Osteoblast (primary cell): ENCODE data around the gene WHRN. TPM values are rescaled to one million over a fixed set of nuclear protein-coding genes. Genes with fewer than 3 reads are reported as not detected.
A peak's percentile ranks its signal among the peaks of the same experiment; 100 is the strongest.

ENCODE experiments used
- DNase-seq: peaks from one replicate; pipeline ENCODE4 v3.0.0; 2011; ENCODE audit warnings: low spot score, mixed read lengths; ENCODE audit not compliant: insufficient read length; ENCODE audit errors: missing footprints
- H2AFZ ChIP-seq: 2 replicates; pipeline ENCODE4 v1.6.0; 2011; ENCODE audit warnings: mild to moderate bottlenecking, low read length
- H3K27ac ChIP-seq: 2 replicates; pipeline ENCODE4 v1.5.1; 2011; ENCODE audit warnings: mild to moderate bottlenecking, low read depth, low read length, moderate library complexity
- H3K27me3 ChIP-seq: 2 replicates; pipeline ENCODE4 v1.6.0; 2012; ENCODE audit warnings: mild to moderate bottlenecking, control low read depth, inconsistent platforms, low read length, moderate library complexity; ENCODE audit not compliant: insufficient read depth
- H3K36me3 ChIP-seq: 2 replicates; pipeline ENCODE4 v1.5.1; 2011; ENCODE audit warnings: mild to moderate bottlenecking, low read length, control low read depth, moderate library complexity; ENCODE audit not compliant: insufficient read depth
- H3K4me1 ChIP-seq: 2 replicates; pipeline ENCODE4 v1.5.1; 2011; ENCODE audit warnings: mild to moderate bottlenecking, low read length, control low read depth, moderate library complexity; ENCODE audit not compliant: insufficient read depth
- H3K4me2 ChIP-seq: 2 replicates; pipeline ENCODE4 v1.6.0; 2011; ENCODE audit warnings: mild to moderate bottlenecking, low read length; ENCODE audit not compliant: insufficient read depth
- H3K4me3 ChIP-seq: fragments of 200-600 bp; sonication (generic); 3 replicates; pipeline ENCODE4 v1.5.1; 2012; ENCODE audit warnings: mild to moderate bottlenecking, low read length, inconsistent platforms; ENCODE audit not compliant: insufficient read depth
- H3K79me2 ChIP-seq: 2 replicates; pipeline ENCODE4 v1.6.0; 2012; ENCODE audit warnings: mild to moderate bottlenecking, low read length, control low read depth, inconsistent platforms; ENCODE audit not compliant: insufficient read depth
- H3K9me3 ChIP-seq: 2 replicates; pipeline ENCODE4 v1.5.1; 2011; ENCODE audit warnings: low read depth, low read length, control low read depth
- H4K20me1 ChIP-seq: 2 replicates; pipeline ENCODE4 v1.6.0; 2012; ENCODE audit warnings: mild to moderate bottlenecking, low read length, control low read depth; ENCODE audit not compliant: insufficient read depth
- total RNA-seq: library from RNA; depleted of rRNA; stranded (reverse); fragments of >200 nt; gene quantifications from 2 replicates; pipeline ENCODE4 v1.2.3, GENCODE V29; 2012
- TF ChIP-seq, protein P1 (sequence below): IDR thresholded peaks from 2 replicates; pipeline ENCODE4 v1.5.1; 2011; ENCODE audit warnings: mild to moderate bottlenecking, low read depth, low read length, moderate library complexity; ENCODE audit errors: extremely low read depth

Gene WHRN
- total RNA-seq, 1 donor: 2.2 TPM

DNA sequence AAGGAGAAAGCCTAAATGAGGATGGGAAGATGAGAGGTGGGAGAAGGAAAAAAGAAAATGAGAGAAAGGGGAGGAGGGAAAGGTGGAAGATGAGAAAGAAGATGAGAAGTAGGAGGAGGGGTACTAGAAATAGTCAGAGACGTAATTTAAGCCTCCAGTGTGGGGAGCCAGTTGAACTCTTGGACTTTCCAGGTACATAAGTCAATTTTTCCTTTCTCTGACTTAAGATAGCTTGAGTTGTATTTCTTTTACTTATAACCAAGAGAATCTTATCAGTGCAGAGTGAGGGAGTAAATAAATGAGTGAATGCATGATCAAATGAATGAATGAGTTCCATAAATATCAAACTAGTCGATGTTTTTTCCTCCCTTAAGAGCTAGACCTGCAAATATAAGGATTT, 21.5 kb upstream of the WHRN start:
- Histone ChIP-seq H3K27me3 (peaks cover 32% of the 10 kb centered on the region), H2AFZ (no peak overlapping the region), H3K36me3 (no peaks in the 10 kb centered on the region), H3K4me3 (no peak overlapping the region), H4K20me1 (no peaks in the 10 kb centered on the region), H3K79me2 (no peaks in the 10 kb centered on the region), H3K4me1 (peaks cover 8% of the 10 kb centered on the region), H3K4me2 (no peak overlapping the region), H3K9me3 (no peaks in the 10 kb centered on the region), H3K27ac (no peak overlapping the region)
- TF ChIP-seq, protein P1, sequence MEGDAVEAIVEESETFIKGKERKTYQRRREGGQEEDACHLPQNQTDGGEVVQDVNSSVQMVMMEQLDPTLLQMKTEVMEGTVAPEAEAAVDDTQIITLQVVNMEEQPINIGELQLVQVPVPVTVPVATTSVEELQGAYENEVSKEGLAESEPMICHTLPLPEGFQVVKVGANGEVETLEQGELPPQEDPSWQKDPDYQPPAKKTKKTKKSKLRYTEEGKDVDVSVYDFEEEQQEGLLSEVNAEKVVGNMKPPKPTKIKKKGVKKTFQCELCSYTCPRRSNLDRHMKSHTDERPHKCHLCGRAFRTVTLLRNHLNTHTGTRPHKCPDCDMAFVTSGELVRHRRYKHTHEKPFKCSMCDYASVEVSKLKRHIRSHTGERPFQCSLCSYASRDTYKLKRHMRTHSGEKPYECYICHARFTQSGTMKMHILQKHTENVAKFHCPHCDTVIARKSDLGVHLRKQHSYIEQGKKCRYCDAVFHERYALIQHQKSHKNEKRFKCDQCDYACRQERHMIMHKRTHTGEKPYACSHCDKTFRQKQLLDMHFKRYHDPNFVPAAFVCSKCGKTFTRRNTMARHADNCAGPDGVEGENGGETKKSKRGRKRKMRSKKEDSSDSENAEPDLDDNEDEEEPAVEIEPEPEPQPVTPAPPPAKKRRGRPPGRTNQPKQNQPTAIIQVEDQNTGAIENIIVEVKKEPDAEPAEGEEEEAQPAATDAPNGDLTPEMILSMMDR: no peak
- DNase-seq: no peak

DNA sequence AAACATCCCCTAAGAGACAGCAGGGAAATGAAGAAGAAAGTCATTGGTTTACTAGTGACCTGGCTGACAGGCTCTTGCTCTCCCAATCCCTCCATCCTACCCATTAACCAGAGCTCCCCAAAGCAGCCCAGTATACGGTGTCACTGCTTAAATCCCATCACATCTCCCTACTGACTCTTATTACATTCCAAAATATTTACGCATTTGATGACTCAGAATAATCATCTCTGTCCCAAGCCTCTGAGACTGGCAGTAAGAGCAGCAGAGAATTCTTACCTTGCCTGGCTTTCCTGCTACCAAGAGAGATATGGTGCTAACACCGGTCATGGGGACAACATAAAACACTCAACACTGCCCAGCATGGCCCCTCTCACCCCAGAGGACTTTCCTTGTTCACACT, 20.2 kb upstream of the WHRN start:
- peak; percentile 85 for DNase-seq
- H3K4me2 ChIP-seq: peak overlapping the region; percentile 3

DNA sequence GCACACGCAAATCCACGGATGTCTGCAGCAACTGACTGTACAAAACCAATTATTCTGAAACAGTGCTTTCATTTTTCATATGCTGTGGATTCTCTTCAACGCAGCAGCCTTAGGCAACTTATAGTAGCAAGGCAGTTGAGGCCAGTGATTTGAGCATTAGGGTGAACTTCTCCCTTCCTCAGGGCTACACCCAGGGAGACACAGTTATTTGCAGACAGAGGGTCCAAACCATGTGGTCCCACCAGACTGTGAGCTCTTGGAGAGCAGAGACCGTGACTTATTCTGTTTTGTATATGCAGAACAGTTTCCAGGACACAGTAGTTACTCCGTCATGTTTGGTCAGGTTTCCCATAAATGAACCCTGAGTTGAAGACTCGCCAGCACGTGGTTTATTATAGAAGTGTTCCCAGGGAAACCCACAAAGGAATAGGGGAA, 19.0 kb upstream of the WHRN start:
- H3K79me2 ChIP-seq: no peaks in the 10 kb centered on the region
- peaks cover 36% of the 10 kb centered on the region for H3K27me3 ChIP-seq
- H3K4me2 ChIP-seq: no peak overlapping the region
- no peak overlapping the region for H3K27ac ChIP-seq
- no peaks in the 10 kb centered on the region for H3K36me3 ChIP-seq
- no peaks in the 10 kb centered on the region for H4K20me1 ChIP-seq
- no peak overlapping the region for H2AFZ ChIP-seq
- H3K4me3 ChIP-seq: no peak overlapping the region
- TF ChIP-seq, protein P1: no peak
- H3K9me3 ChIP-seq: no peaks in the 10 kb centered on the region
- peaks cover 8% of the 10 kb centered on the region for H3K4me1 ChIP-seq
- no peak for DNase-seq

More for the DNA sequence above, 20.2 kb upstream of the WHRN start:
- H3K79me2 ChIP-seq: no peaks in the 10 kb centered on the region
- H3K9me3 ChIP-seq: no peaks in the 10 kb centered on the region
- no peak overlapping the region for H2AFZ ChIP-seq
- H3K36me3 ChIP-seq: no peaks in the 10 kb centered on the region
- H3K4me3 ChIP-seq: no peak overlapping the region
- H4K20me1 ChIP-seq: no peaks in the 10 kb centered on the region
- peaks cover 33% of the 10 kb centered on the region for H3K27me3 ChIP-seq
- H3K27ac ChIP-seq: no peak overlapping the region
- TF ChIP-seq, protein P1: no peak
- H3K4me1 ChIP-seq: peaks cover 8% of the 10 kb centered on the region

DNA sequence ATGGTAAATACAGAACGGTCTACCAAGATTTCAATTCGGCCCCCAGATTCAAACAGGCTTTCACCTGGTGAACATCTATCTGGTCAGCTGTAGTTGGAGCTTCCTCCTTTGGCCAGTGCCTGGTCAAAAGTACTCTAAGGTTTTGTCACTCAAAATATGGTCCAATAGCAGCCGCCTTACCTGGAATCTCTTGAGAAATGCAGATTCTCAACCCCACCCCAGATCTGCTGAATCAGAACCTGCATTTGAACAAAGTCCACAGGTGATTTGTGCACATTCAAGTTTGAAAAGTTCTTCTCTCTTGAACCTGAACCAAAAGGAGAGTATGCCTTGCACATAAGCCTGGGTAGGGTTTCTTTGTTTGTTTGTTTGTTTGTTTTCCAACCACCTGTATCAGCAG, 17.6 kb upstream of the WHRN start:
- no peak overlapping the region for H3K4me2 ChIP-seq
- no peaks in the 10 kb centered on the region for H3K9me3 ChIP-seq
- no peaks in the 10 kb centered on the region for H3K36me3 ChIP-seq
- H3K4me3 ChIP-seq: no peak overlapping the region
- DNase-seq: no peak
- no peaks in the 10 kb centered on the region for H3K79me2 ChIP-seq
- no peaks in the 10 kb centered on the region for H4K20me1 ChIP-seq
- H2AFZ ChIP-seq: no peak overlapping the region
- H3K27me3 ChIP-seq: peaks cover 36% of the 10 kb centered on the region
- H3K27ac ChIP-seq: no peak overlapping the region
- TF ChIP-seq, protein P1: no peak
- peaks cover 8% of the 10 kb centered on the region for H3K4me1 ChIP-seq
